ENCODE results near the gene HIGD1B.

GRCh38 chr17:44892250-44892649 lies 44.6 kb downstream of the HIGD1B start:
- TF ChIP-seq FOXM1 (IDR thresholded peaks at IDR 0.05; ENCODE audit: borderline replicate concordance, low read depth): no peak
- no peak for TF ChIP-seq MAX (IDR thresholded peaks at IDR 0.05)
- no peak for TF ChIP-seq TEAD4 (IDR thresholded peaks at IDR 0.05)
- no peak for TF ChIP-seq YY1 (IDR thresholded peaks at IDR 0.05; ENCODE audit: low read depth)
- TF ChIP-seq CREB1 (IDR thresholded peaks at IDR 0.05; ENCODE audit: low read depth): no peak
- TF ChIP-seq NFIC (IDR thresholded peaks at IDR 0.05): no peak
